ENCODE data around the gene CABLES2.
A peak's percentile ranks its signal among the peaks of the same experiment; 100 is the strongest.

Gene CABLES2

DNA sequence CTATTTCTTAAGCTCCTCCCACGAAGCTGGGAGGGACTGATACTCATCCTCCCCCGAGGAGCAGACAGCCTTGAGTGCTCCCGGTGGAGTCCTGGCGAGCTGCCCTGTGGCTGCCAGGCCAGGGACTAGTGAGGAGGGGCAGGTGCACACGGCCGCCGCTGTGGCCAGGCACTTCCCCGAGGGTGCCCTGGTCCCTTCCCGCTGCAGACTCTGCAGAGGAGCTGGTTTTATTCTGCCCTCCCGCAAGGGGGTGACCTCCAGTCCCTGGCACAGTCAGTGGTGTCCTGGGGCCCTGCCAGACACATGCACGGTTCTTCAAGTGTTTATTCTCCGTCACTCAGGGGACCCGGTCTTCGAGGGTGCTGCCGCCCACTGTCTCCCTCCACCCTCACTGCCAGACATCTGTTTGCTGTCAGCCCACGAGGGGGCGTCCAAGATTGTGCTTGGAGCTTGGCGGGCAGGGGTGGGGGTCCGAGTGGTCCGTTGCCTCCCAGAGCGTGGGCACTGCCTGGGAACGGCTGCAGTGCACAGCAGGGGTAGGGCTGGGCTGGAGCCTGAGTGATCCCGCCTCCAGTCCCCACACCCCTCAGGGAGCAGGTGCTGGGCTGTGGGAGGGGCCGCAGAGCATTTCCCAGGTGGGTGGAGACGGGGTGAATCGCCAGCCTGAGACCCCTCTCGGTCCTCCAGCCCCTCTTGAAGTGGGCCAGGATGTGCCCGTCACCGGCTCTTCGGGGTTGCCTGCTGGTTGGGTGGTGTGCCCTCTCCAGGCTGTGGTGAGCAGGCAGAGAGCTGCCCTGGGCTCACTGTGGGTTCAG, 3.1 kb upstream of the CABLES2 start:
- Histone ChIP-seq H3K4me3 (IDR thresholded peaks at IDR 0.05; ENCODE audit: insufficient read depth, low read depth, low read length) (no peak overlapping the region), H3K36me3 (ENCODE audit: insufficient read depth) (no peaks in the 10 kb centered on the region), H3K4me2 (peak overlapping the region; percentile 46), H2AFZ (ENCODE audit: low read depth) (peak overlapping the region; percentile 55), H3K79me2 (ENCODE audit: insufficient read depth, low read depth) (no peaks in the 10 kb centered on the region; the same call in 1 of the 2 replicates), H3K27ac (no peak overlapping the region), H3K4me1 (ENCODE audit: low read depth, poor library complexity, severe bottlenecking) (peaks cover 28% of the 10 kb centered on the region), H4K20me1 (ENCODE audit: insufficient read depth) (no peaks in the 10 kb centered on the region), H3K27me3 (ENCODE audit: insufficient read depth, low read depth) (peaks cover 38% of the 10 kb centered on the region), H3K9ac (no peak overlapping the region)
- TF ChIP-seq, protein P1, sequence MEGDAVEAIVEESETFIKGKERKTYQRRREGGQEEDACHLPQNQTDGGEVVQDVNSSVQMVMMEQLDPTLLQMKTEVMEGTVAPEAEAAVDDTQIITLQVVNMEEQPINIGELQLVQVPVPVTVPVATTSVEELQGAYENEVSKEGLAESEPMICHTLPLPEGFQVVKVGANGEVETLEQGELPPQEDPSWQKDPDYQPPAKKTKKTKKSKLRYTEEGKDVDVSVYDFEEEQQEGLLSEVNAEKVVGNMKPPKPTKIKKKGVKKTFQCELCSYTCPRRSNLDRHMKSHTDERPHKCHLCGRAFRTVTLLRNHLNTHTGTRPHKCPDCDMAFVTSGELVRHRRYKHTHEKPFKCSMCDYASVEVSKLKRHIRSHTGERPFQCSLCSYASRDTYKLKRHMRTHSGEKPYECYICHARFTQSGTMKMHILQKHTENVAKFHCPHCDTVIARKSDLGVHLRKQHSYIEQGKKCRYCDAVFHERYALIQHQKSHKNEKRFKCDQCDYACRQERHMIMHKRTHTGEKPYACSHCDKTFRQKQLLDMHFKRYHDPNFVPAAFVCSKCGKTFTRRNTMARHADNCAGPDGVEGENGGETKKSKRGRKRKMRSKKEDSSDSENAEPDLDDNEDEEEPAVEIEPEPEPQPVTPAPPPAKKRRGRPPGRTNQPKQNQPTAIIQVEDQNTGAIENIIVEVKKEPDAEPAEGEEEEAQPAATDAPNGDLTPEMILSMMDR (conservative IDR thresholded peaks at IDR 0.05; ENCODE audit: low read depth, low read length), result peak; percentile 79

DNA sequence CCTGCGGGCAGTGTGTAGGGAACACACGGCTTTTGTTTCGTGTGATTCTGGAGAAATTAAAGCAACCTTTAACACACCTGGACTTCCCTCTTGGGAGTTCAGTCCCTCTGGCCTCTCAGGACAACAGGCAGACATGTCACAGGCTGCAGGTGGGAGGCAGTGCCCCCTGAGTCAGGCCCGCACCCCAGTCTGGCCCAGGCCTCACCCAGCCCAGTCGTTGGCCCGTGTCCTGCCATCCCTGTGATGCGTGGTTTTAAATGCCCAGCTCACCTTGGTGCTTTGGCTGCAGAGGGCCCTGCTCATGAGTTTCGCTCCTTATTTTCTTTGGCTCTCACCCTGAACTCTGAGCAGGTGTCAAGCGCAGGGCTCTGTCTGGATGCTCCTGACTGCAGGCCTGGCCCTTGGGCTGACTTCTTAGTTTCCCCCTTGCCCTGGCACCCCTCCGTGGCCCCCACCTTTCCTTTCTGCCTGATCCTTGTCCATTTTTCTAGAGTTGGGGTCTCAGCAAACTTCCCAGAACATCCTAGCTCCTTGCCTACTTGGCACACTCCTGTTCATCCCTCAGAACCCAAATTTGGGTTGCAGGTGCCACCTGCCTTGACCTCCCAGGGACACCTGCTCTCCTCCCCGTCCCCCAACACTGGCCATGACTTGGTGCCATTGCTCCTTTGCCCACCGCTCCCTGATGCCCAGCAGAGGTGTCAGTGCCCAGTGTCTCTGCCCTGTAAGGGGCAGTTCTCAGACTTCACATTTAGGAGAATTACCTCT, 2.2 kb upstream of the CABLES2 start:
- Histone ChIP-seq H3K4me3 (IDR thresholded peaks at IDR 0.05; ENCODE audit: insufficient read depth, low read depth, low read length) (no peak overlapping the region), H3K79me2 (ENCODE audit: insufficient read depth, low read depth) (no peaks in the 10 kb centered on the region; the same call in 1 of the 2 replicates), H3K4me2 (peak overlapping the region; percentile 46), H4K20me1 (ENCODE audit: insufficient read depth) (no peaks in the 10 kb centered on the region), H3K9ac (no peak overlapping the region), H3K27ac (no peak overlapping the region), H3K4me1 (ENCODE audit: low read depth, poor library complexity, severe bottlenecking) (peaks cover 28% of the 10 kb centered on the region), H3K27me3 (ENCODE audit: insufficient read depth, low read depth) (peaks cover 30% of the 10 kb centered on the region), H3K36me3 (ENCODE audit: insufficient read depth) (no peaks in the 10 kb centered on the region), H2AFZ (ENCODE audit: low read depth) (peak overlapping the region; percentile 55; the same call in 1 of the 2 replicates)
- TF ChIP-seq, protein P1 (conservative IDR thresholded peaks at IDR 0.05; ENCODE audit: low read depth, low read length), result no peak

DNA sequence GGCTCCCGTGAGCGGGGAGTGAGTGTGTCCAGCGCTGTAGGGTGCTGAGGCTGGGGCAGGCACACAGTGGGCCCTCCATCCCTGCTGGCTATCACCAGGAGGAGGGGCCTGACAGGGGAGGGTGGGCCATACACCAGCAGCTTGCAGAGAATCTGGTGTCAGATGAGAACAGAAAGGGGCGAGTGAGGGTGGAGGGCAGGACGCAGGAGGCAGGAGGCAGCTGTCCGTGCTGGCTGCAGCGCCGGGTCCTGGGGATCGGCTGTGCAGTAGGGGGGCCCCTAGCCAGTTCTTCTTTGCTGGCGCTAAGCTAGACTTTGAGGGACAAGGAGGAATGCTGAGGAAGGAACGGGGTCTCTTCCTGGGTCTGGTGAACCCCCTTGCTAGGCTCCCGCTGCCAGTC, 1.6 kb upstream of the CABLES2 start:
- H3K4me2 ChIP-seq, result no peak overlapping the region
- H3K79me2 ChIP-seq (ENCODE audit: insufficient read depth, low read depth), result no peaks in the 10 kb centered on the region; the same call in 1 of the 2 replicates
- TF ChIP-seq, protein P1 (conservative IDR thresholded peaks at IDR 0.05; ENCODE audit: low read depth, low read length), result no peak
- H2AFZ ChIP-seq (ENCODE audit: low read depth), result no peak overlapping the region
- H3K4me1 ChIP-seq (ENCODE audit: low read depth, poor library complexity, severe bottlenecking), result peaks cover 28% of the 10 kb centered on the region
- no peak overlapping the region for H3K27ac ChIP-seq
- no peak overlapping the region for H3K4me3 ChIP-seq (IDR thresholded peaks at IDR 0.05; ENCODE audit: insufficient read depth, low read depth, low read length)
- H3K27me3 ChIP-seq (ENCODE audit: insufficient read depth, low read depth), result peaks cover 25% of the 10 kb centered on the region
- H4K20me1 ChIP-seq (ENCODE audit: insufficient read depth), result no peaks in the 10 kb centered on the region
- no peaks in the 10 kb centered on the region for H3K36me3 ChIP-seq (ENCODE audit: insufficient read depth)
- no peak overlapping the region for H3K9ac ChIP-seq

DNA sequence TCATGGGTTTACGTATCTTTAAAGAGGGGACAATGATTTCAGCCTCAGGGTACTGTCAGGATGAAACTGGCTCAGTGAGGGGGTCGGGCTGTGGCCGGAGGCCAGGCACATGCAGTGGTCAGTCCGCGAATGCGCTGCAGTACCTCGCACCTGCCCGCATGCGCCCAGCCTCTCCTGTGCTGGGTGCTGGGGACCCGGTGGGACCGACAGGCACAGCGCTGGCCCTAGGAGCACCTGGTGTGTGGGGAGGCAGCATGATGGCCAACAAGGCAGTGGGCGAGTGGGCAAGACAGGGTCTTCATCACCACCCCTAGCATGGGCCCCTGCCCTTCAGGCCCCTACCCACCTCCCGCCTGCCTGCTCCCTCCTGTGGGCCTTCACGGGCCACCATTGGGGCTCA, 970 bp upstream of the CABLES2 start:
- Histone ChIP-seq H3K36me3 (ENCODE audit: insufficient read depth) (no peaks in the 10 kb centered on the region), H4K20me1 (ENCODE audit: insufficient read depth) (no peaks in the 10 kb centered on the region), H2AFZ (ENCODE audit: low read depth) (no peak overlapping the region; the same call in 1 of the 2 replicates), H3K4me2 (peak overlapping the region; percentile 88), H3K79me2 (ENCODE audit: insufficient read depth, low read depth) (no peaks in the 10 kb centered on the region; the same call in 1 of the 2 replicates), H3K9ac (no peak overlapping the region), H3K27me3 (ENCODE audit: insufficient read depth, low read depth) (peaks cover 21% of the 10 kb centered on the region), H3K4me3 (IDR thresholded peaks at IDR 0.05; ENCODE audit: insufficient read depth, low read depth, low read length) (no peak overlapping the region), H3K27ac (no peak overlapping the region), H3K4me1 (ENCODE audit: low read depth, poor library complexity, severe bottlenecking) (peaks cover 28% of the 10 kb centered on the region)
- TF ChIP-seq, protein P1 (conservative IDR thresholded peaks at IDR 0.05; ENCODE audit: low read depth, low read length), result no peak

All from KMS-11 (cell line).